Right forelimb (tissue), 1 donor: ENCODE results near the gene LRP6.
"Not testable (repeated sequence)": the region's sequence is repeated elsewhere in the genome, so short reads cannot be mapped to it uniquely, and the experiment has no call there.

ENCODE experiments used
- DNase-seq: peaks from one replicate; pipeline ENCODE4 v3.0.0-alpha.2; 2018

Gene LRP6

GRCh38 chr12:12266873-12267741 lies at the start of gene LRP6:
Gene LRP6 (minus strand): TSS chr12:12267044. CDS start chr12:12266735, 309 bp downstream.
- DNase-seq, result peak; percentile 94

- DNase-seq, result no peak
Measured at GRCh38 chr12:12315838-12316237, 49.0 kb upstream of the LRP6 start.

GRCh38 chr12:12310695-12311094 lies 43.9 kb upstream of the LRP6 start:
- not testable (repeated sequence) for DNase-seq

DNA sequence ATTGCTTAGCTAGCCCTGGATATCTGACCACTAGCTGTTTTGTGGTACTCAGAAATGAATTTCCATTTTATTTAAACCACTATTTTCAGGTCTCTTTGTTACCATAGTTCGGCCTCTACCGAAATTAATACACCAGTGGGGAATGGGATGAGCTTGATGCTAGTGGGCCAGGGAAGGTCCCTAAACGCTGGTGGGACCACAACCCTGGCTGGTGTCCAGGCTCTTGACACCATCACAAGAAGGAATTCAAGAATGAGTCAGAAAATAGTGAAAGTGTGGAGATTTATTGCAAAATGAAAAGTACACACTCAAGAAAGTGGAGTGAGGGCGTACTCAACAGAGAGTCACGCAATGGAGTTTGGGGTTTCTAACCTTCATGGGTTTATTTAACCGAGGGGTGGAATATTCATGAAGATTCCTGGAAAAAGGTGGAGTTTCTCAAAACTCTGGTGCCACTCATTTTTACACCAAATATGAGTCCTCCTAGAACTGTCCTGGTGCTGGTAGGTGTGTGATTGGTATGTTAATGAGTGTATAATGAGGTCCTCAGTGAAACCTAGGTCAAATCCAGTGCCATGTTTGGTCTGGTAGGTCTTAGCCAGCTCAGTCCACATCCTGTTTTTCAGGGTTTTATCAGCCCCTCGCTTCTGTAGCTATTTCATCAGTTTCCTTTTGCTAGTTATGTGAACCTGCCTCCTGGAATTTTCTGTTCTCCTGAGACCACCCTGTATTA lies 38.9 kb upstream of the LRP6 start:
- DNase-seq, result no peak

DNA sequence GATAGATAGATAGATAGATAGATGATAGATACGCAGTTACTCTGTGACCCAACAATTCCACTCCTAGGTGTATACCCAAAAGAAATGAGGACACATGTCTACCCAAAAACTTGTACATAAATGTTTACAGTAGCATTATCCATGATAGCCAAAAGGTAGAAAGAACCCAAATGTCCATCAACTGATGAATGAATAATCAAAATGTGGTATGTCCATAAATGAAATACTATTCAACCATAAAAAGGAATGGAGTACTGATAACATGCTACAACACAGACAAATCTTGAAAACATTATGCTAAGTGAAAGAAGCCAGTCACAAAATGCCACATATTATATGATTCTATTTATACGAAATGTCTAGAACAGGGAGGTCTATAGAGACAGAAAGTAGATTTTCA lies 36.1 kb upstream of the LRP6 start:
- DNase-seq, result no peak

- DNase-seq, result no peak
Measured at GRCh38 chr12:12301122-12301521, 34.3 kb upstream of the LRP6 start.

DNA sequence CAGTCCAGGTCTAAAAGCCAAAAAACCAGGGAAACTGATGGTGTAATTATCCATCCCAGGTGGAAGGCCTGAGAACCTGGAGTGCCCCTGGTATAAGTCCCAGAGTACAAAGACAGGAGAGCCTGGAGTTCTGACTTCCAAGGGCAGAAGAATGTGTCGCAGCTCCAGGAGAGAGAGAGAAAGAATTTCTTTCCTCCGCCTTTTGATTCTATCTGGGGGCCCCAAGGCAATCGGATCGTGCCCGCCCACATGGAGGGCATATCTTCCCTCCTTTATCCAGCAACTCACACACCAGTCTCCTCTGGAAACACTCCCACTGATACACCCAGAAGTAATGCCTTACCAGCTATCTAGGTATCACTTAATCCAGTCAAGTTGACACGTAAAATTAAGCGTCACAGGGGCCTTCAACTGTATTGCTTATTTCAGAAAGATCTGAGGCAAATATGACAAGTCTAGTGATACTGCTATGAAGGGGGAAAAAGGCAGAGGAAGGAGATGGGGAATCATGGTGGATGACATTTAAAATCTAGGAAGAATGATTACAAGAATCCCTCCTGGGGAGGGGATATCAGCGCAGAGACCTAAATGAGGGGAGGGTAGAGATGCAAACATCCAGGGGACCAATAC lies 30.5 kb upstream of the LRP6 start:
- no peak for DNase-seq

GRCh38 chr12:12294215-12295005 lies 27.6 kb upstream of the LRP6 start:
- no peak for DNase-seq

GRCh38 chr12:12290206-12290605 lies 23.4 kb upstream of the LRP6 start:
- no peak for DNase-seq

DNA sequence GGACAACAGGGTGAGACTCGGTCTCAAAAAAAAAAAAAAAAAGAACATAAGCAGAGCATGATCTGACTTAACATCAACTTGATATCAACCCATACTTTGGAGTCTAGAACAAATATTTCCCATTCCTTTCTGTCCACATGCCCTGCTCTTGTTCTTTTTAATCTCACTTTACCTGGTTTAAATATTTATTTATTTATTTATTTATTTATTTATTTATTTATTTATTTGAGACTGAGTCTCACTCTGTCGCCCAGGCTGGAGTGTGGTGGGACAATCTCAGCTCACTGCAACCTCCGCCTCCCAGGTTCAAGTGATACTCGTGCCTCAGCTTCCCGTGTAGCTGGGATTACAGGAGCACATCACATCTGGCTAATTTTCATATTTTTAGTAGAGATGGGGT lies 19.6 kb upstream of the LRP6 start:
- no peak for DNase-seq

DNA sequence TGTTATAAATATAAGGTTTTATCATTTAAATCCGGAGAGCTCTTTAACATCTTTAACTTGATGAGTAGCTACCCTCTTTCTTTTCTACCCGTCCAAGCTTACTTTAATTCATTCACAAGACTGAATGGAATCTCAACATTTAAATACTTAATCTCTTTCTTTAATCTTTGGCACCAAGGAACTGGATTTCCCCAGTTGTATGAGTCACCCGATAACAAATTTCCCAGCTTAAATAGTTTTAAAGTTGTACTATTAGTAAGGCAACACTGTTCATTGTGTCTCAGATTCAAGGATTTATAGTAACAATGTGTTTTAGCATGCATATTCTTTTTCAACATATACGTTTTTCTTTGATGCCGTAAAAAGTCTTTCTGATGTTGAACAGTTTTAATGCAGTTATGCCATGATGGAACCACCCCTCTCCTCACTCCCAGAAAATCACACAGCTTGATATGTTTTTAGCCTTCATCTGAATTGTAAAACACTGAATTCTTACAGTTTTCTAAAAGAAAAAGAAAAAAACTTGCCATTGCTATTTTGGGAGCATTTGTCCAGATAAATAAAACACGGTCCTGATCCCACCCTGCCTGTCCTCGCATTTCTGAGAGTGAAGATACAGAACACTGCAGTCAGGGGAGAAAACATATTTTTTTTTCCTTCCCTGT lies 16.0 kb upstream of the LRP6 start:
- DNase-seq, result no peak

- no peak for DNase-seq
Measured at GRCh38 chr12:12282202-12282601, 15.4 kb upstream of the LRP6 start.

DNA sequence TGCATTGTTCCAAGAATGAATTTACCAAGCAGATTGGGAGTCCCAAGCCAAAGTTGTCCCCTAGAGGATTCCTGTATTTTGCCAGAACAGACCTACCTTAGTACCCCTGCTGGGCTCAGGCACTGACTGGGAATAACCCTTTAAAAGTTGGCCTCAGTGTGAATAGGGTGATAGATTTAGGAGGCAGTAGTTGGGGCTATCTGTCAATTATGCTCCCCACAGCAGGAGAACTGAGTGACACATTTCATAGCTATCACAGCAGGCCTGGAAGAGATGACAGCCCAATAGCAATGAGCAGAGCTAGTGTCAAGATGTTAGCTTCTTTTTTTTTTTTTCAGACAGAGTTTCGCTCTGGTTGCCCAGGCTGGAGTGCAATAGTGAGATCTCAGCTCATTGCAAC lies 14.3 kb upstream of the LRP6 start:
- no peak for DNase-seq

- no peak for DNase-seq
Measured at GRCh38 chr12:12278899-12279298, 12.1 kb upstream of the LRP6 start.

DNA sequence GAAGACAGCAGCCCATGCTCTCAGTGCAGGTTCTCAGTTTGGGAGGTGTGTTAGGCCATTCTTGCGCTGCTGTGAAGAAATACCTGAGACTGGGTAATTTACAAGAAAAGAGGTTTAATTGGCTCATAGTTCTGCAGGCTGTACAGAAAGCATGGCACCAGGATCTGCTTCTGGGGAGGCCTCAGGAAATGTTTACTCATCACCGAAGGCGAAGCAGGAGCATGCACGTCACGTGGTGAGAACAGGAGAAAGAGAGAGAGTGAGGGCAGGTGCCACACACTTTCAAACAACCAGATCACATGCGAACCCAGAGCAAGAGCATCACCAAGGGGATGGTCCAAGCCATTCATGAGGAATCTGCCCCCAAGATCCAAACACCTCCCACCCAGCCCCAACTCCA lies 9.0 kb upstream of the LRP6 start:
- DNase-seq, result no peak

GRCh38 chr12:12273291-12273957 lies 6.6 kb upstream of the LRP6 start:
- no peak for DNase-seq

GRCh38 chr12:12272869-12273268 lies 6.0 kb upstream of the LRP6 start:
- DNase-seq, result no peak

DNA sequence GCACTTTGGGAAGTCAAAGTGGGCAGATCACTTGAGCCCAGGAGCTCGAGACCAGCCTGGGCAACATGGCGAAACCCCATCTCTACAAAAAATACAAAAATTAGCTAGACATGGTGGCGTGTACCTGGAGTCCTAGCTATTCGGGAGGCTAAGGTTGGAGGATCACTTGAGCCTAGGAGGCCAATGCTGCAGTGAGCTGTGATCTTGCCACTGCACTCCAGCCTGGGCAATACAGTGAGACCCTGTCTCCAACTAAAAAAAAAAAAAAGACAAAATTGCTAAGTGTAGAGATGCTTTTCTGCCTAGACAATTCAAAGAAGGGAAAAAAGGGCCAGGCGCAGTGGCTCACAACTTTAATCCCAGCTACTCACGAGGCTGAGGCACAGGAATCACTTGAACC lies 3.4 kb upstream of the LRP6 start:
- no peak for DNase-seq

- no peak for DNase-seq
Measured at GRCh38 chr12:12267742-12268200, 927 bp upstream of the LRP6 start.

DNA sequence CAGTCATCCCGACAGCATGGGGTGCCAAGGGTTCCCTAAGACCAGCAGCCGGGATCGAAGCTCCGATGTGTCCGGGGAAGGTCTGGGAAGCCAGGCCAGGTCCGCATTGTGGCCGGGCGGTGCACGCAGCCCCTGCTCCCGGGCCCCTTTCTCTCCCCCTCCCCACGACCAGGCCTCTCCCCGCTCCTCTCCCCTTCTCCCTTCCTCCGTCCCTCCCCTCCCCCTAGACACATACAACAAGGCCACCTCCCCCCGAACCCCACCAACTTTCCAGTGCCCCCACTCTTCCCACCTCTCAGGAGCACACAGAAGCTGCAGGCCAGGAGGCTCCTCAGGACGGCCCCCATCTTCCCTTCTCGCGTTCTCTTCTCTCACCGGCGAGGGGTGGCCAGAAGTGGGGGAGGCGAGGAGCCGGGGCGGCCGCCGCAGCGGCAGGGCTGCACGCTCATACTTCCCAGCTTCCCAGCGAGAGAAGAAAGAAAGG lies 413 bp downstream of the LRP6 start:
- DNase-seq, result no peak

DNA sequence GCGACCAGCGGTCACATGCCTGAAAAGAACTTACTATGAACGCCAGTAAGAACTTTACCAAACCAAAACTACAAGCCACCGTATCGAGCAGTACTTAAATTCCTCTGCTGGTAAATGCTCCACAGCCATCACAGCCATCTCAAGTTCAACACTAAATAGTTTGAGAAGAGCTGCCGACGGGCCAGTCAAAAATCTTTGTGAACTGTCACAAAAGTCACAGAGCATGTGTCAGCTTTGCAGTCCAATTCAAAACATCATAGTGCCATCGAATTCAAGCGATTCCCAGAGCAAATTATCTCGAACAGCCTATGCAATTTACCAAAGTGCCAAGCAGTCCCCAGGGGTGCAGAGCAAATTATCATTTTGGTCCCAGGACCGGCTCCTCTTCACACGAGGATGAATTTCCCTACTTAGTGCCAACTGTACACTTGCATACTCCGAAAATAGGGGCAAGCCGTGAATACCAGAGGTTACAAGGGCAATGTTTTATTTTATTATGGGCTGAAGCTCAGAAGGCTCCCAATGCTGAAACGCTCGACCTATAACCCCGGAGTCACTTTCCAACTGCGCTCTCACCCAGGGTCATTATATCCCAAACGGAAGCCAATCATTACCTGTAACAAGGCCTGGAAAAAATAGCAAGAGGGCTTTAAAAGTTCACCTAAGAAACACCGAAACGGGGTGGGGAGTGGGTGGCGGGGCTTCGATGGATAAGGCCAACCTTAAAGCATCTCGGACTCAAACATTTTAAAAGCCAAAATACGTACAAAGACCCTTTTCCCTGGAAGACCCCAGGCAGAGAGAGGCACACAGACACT lies 1.1 kb downstream of the LRP6 start:
- DNase-seq, result no peak
